AML-193 (cell line): ENCODE data around the gene LMCD1.
"Not testable (repeated sequence)": the region's sequence is repeated elsewhere in the genome, so short reads cannot be mapped to it uniquely, and the experiment has no call there.

Experiments
- DNase-seq, 2 experiments: peaks; one replicate each; lab custom pipeline; 2025; lab: John Stamatoyannopoulos, UW

LMCD1 gene

DNA sequence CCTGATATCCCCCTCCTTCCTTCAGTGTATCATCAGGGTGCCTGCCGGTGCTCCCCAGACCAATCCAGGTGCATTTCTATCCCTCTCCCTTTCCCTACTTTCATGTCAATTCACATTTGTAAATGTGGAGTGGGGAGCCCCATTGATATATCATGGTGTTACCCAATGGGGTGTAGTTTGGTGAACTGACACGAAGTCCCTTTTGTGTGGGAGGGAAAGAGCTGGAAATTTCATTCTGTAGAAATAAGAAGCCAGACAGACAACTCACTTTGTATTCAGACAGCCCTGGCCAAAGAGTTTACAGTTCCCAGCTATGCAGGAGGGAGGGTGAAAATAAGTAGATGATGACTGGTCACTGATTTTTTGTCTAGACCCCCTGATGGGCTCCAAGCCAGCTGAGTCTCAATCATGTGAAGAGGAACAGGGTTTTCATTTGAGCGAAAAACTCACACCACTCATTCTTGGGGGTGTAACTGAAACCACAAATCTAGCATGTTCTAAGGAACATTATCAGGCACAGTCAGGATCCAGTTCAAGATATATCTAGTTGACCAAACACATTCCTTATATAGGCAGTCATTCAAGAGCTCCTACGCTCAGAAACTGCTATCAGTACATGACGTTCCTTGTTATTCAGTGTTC lies 58.9 kb downstream of the LMCD1 start:
- DNase-seq, result no peak

GRCh38 chr3:8561370-8561769 lies 59.7 kb downstream of the LMCD1 start:
- DNase-seq, result no peak

DNA sequence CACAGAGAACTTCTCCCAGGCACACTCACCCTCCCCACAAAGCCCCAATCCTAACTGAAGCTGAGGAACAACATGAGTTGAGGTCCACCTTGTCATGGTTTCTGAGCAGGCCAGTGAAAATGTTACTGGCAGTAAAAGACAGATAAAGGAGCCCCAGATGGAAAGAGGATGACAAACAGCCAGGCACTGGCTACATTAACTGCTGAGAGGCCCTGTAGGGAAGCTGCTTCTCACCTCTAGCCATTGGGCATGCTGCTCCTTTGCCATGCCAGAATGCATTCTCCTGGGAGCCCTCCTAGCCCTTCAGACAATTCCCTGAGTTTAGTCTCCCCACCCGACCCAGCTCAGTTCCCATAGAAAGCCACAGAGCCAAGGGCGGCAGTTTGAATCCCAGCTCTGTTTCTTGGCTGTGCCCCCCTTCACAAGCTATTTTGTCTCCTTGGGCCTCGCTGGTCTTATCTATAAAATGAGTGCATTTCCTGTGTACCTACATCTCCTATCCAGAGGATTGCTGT lies 60.5 kb downstream of the LMCD1 start:
- DNase-seq, result no peak

GRCh38 chr3:8563146-8563545 lies 61.5 kb downstream of the LMCD1 start:
- DNase-seq, result no peak

- DNase-seq, result no peak
Measured at GRCh38 chr3:8563597-8563996, 62.0 kb downstream of the LMCD1 start.

- no peak for DNase-seq
Measured at GRCh38 chr3:8565376-8565775, 63.8 kb downstream of the LMCD1 start.

- DNase-seq, result no peak
Measured at GRCh38 chr3:8567784-8568575, 66.4 kb downstream of the LMCD1 start.

- no peak for DNase-seq
Measured at GRCh38 chr3:8571256-8571655, 69.6 kb downstream of the LMCD1 start.

GRCh38 chr3:8573342-8573926 lies 71.8 kb downstream of the LMCD1 start:
- DNase-seq, result no peak

DNA sequence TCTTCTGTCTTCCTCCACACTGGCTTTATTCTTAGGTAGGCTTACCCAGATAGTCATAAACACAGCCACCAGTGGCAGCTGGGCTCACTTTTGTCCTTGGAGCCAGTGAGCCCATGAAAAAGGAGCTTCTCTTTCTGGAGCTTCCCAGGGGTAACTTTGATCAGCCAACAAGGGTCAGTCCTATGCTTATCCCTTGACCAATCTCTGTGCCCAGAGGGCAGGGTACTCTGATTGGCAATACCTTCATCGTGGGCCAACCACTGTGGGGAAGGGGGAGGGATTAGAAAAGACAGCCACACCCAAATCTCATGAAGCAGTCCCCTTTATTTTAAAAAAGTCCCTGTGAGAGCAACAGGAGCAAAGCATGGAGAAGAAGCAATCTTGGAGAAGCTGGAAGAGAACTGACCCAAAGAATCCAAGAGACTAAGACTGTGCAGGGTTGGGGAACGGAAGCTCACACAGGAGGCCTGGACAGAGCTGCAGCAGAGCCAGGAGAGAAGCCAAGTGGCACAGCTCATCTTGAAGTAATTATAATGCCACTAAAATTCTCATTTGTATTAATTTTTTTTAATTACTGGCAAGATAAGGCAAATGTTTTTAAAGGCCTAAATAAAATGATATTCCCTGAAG lies 72.5 kb downstream of the LMCD1 start:
- DNase-seq, result no peak

DNA sequence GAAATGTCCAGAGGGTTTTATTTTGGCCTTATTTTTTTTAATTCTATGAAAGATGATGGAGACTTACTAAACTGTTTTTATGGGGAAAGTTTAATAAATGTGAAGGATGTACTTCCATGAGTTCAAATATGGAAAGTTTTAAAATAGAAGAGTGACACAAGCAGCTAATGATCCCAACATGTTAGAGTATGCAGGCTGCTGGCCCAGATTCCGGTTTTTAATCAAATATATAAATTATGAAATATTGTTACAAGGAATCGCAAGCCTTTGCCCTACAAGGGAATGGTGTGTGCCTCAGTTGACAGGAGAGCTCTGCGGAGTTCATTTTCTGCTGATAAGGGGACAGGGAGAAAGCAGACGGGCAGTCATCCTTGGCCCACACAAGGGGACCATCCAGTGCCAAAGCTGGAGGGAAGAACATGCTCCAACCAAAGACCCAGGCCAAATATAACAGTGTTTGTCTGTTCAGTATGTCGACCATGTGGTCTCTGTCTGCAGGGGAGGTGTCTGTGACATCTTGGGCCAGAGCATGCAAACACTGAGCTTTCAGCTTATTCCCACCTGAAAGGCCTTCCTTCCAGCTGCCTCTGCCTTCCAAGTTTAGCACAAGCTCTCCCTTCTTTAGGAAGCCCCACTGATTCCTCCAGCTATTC lies 73.2 kb downstream of the LMCD1 start:
- no peak for DNase-seq

DNA sequence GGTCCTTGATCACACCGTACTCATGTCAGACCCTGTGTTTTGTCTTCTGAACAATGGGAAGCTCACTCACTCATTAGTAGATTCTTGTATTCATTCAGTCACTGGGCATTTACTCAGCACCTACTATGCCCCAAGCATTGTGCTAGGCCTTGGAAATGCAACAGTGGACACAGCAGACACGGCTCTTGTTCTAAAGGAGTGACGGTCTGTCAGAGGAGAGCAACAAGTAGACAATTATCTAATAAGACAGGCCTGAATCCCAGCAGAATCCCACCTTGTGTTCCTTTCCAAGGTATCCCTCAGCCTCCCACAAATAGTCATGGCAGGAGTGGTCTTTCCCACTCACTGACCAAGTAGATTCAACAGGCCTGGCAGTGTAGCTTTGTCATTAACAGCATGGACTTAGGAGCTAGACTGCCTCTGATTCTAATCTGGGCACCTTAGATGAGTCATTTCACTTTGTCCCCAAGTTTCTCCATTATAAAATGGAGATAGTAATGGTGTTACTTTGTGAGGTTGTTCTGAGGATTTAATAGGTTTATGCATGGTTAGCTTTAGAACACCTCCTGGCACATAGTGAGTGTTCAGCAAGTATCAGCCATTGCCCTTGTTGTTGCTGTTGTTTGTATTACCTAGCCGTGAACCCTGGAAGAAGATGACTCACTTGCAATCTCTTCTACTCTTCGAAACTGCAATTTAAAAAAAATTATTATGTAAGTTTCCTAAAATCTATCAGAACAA lies 73.9 kb downstream of the LMCD1 start:
- DNase-seq, result no peak

DNA sequence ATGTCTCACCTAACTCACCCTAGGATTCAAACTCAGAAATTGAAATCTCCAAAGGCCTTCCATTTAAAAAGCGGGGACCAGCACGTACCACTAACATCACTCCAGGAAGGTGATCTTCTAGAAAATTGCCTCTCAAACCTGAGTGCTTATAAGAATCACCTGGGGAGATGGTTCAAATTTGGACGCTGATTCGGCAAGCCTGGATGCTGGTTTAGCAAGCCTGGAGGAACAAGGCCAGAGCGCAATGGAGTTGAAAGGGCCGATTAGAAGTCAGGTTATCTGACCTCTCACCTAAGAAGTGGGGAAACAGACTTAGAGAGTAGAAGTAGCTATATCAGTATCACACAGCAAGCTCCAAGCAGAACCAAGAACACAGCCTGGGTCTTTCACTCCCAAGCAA lies 74.8 kb downstream of the LMCD1 start:
- no peak for DNase-seq

- no peak for DNase-seq
Measured at GRCh38 chr3:8576841-8577571, 75.4 kb downstream of the LMCD1 start.

- no peak for DNase-seq
Measured at GRCh38 chr3:8578282-8578681, 76.7 kb downstream of the LMCD1 start.

DNA sequence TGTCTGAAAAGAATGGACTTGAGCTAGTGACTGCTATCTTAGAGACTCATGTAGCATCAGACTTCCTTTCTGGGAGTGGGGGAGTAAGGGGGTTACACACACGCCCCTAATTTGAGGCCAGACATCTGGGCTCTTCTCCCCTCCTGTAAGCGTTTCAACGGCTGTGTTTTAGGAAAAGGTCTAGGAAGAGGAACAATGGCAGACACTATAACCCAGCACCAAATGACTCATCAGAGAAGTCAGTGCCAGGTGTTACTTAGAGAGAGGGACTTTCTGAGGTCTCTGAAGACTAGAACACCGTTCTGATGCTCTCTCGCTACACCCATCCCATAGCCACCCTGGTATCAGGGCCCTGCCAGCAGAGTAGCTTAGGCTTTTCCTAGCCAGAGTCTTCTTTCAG lies 77.5 kb downstream of the LMCD1 start:
- no peak for DNase-seq

- DNase-seq, result no peak
Measured at GRCh38 chr3:8579943-8580342, 78.3 kb downstream of the LMCD1 start.

- not testable (repeated sequence) for DNase-seq
Measured at GRCh38 chr3:8580434-8580833, 78.8 kb downstream of the LMCD1 start.

DNA sequence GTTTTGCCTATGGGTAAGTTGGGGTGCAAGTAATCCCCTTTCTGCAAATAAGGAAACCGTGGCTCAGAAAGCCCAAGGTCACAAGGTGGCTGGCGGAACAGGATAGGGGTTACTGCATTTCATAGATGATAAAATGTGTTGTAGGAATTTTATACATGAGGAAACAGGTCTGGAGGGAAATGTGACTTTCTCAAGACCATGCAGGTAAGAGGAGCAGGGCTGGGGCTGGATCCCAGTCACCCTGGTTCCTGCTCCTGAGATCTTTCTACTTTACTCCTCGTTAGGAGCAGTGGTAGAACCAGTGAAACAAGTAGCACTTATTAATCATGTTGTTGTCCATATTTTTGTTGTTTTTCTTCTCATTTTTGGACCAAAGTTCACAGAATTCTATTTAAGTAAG lies 79.8 kb downstream of the LMCD1 start:
- DNase-seq, result no peak

DNA sequence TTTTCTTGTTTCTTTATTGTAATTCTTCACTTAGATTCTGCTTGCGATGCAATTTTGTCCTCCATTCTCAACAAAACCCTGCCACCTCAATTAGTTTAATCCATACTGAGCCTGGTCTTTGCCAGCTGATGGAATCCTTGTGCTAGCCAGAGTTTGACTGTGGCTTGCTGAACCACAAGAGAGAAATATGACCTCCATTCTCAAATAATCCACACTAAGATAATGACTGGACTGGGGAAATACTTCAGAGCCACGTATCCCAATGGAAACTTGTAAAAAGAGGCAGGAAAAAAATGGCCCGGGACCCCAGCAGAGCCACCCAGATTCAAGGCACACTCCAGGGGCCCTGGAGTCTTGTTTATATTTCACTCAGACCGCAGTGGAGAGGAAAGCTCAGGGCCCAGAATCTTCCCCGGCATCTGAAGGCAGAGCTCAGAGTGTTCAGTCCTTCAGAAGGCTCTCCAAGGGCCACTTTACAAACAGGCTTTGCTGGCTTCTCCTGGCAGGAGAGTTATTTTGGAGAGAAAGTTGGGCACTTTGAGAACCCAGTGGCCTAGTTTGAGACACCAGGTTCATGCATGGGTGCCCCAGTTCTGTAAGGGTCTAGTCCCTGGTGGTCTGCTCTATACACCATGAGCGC lies 80.3 kb downstream of the LMCD1 start:
- DNase-seq, result no peak
